CD4-positive, alpha-beta memory T cell (primary cell): ENCODE measurements around the gene MINDY2. TPM values are rescaled to one million over a fixed set of nuclear protein-coding genes. Genes with fewer than 3 reads are reported as not detected.
"Not testable (repeated sequence)": the region's sequence is repeated elsewhere in the genome, so short reads cannot be mapped to it uniquely, and the experiment has no call there.

Source experiments
- CTCF ChIA-PET: fragments of 350-600 bp; sonication (Branson Sonifier 250); formaldehyde crosslinking; loops from one replicate; lab custom pipeline; 2021; ENCODE audit warnings: inconsistent platforms; ENCODE audit not compliant: partially characterized antibody; lab: Charles Lee
- POLR2A ChIA-PET: fragments of 350-600 bp; sonication (Branson Sonifier 250); formaldehyde crosslinking; loops from one replicate; lab custom pipeline; 2021; ENCODE audit not compliant: partially characterized antibody; lab: Charles Lee
- DNase-seq, 5 donors: peaks; one replicate each; pipeline versions ENCODE4 v3.0.0 to v3.0.0-alpha.2; 2020 to 2022; ENCODE audit warnings: mixed read lengths in 1 of 5
- H3K27ac ChIP-seq: one replicate; pipeline ENCODE4 v1.7.0; 2013; ENCODE audit warnings: low read depth, low read length
- H3K27me3 ChIP-seq: 2 replicates; pipeline ENCODE4 v1.7.0; 2013; ENCODE audit warnings: mild to moderate bottlenecking, low read length, moderate library complexity; ENCODE audit not compliant: insufficient read depth
- H3K36me3 ChIP-seq: 2 replicates; pipeline ENCODE4 v1.7.0; 2013; ENCODE audit warnings: mild to moderate bottlenecking, low read length, moderate library complexity; ENCODE audit not compliant: insufficient read depth
- H3K4me1 ChIP-seq: 2 replicates; pipeline ENCODE4 v1.7.0; 2013; ENCODE audit warnings: mild to moderate bottlenecking, low read length, moderate library complexity; ENCODE audit not compliant: insufficient read depth
- H3K4me3 ChIP-seq, 2 donors: one replicate each; pipeline ENCODE4 v1.7.0; 2013; ENCODE audit warnings: low read length in 2 of 2, mild to moderate bottlenecking in 1 of 2
- H3K9me3 ChIP-seq, 2 donors: one replicate each; pipeline ENCODE4 v1.7.0; 2013; ENCODE audit warnings: low read length in 2 of 2, control low read depth in 1 of 2; ENCODE audit not compliant: control insufficient read depth in 1 of 2
- H3K27ac Mint-ChIP-seq, 7 donors: one replicate each; pipeline ENCODE4 v1.8.0; 2020 to 2021; ENCODE audit warnings: mixed read lengths in 7 of 7, mild to moderate bottlenecking in 6 of 7, inconsistent platforms in 3 of 7, moderate library complexity in 3 of 7
- H3K27me3 Mint-ChIP-seq, 2 donors: one replicate each; pipeline ENCODE4 v1.8.0; 2020 to 2021; ENCODE audit warnings: mixed read lengths in 2 of 2
- H3K36me3 Mint-ChIP-seq, 2 donors: one replicate each; pipeline ENCODE4 v1.8.0; 2020 to 2021; ENCODE audit warnings: mixed read lengths in 2 of 2, inconsistent platforms in 1 of 2, mild to moderate bottlenecking in 1 of 2
- H3K4me1 Mint-ChIP-seq, 4 donors: one replicate each; pipeline ENCODE4 v1.8.0; 2020 to 2021; ENCODE audit warnings: mixed read lengths in 4 of 4, mild to moderate bottlenecking in 1 of 4
- H3K4me3 Mint-ChIP-seq, 8 donors: one replicate each; pipeline ENCODE4 v1.8.0; 2020 to 2021; ENCODE audit warnings: mixed read lengths in 8 of 8, mild to moderate bottlenecking in 7 of 8, moderate library complexity in 6 of 8, inconsistent platforms in 3 of 8
- H3K9me3 Mint-ChIP-seq, 8 donors: one replicate each; pipeline ENCODE4 v1.8.0; 2020 to 2021; ENCODE audit warnings: mixed read lengths in 8 of 8, mild to moderate bottlenecking in 5 of 8, inconsistent platforms in 3 of 8, moderate library complexity in 1 of 8
- intact Hi-C: fragments of 100-400 bp; cut with micrococcal nuclease; formaldehyde crosslinking; loops from one replicate; pipeline ENCODE4 v1.15.1; 2023
- polyA plus RNA-seq, 2 donors: library from polyadenylated mRNA; unstranded; fragments of 300-500 nt; fragmentation: Illumina TruSeq; gene quantifications; one replicate each; pipeline ENCODE4 v1.2.3, GENCODE V29; 2021
- total RNA-seq, 2 experiments: library from RNA; stranded (reverse); gene quantifications; one replicate each; pipeline ENCODE4 v1.2.3, GENCODE V29; 2021

The MINDY2 gene
- total and polyA plus RNA-seq, 4 experiments from 2014 or later = 15.4 to 20.5 (median 16.7) TPM

DNA sequence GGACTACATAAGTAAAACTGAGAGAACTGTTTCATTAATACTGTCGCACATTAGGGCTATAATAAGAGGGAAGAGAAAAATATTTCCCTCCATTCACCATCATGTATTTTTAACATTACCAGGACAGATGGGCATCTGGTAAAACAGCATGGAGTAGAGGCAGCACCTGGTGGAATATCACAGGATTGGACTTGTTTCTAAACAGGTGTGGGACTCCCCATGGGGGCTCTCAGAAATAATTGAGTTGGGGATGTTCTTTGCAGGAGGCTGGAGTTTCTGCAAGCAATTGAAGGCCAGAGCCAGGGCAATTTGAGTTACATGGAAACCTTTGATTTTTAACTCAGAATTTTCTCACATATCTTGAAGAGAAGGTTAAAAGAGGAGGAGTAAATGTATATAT, 8.4 kb upstream of the MINDY2 start:
- DNase-seq = no peak
- Mint-ChIP-seq H3K9me3 (peaks cover 0 to 17% (median 9%) of the 10 kb centered on the region in 8 donors), H3K27me3 (peaks cover 0 to 3% of the 10 kb centered on the region in 2 donors), H3K27ac (no peak overlapping the region), H3K4me1 (no peaks in the 10 kb centered on the region), H3K36me3 (no peaks in the 10 kb centered on the region), H3K4me3 (no peak overlapping the region)
- ChIA-PET CTCF (interaction anchor here (1.1 kb wide), 1 partner anchor 17 kb away, joined by 4 read pairs; no protein-coding TSS in a partner anchor), POLR2A (interaction anchor here (1.0 kb wide), 1 partner anchor 13 kb away, joined by 3 read pairs; the partner anchor contains the start of gene ADAM10)
- H3K9me3 ChIP-seq = no peaks in the 10 kb centered on the region
- no peak overlapping the region for H3K4me3 ChIP-seq
- no peaks in the 10 kb centered on the region for H3K36me3 ChIP-seq
- no peak overlapping the region for H3K27ac ChIP-seq
- intact Hi-C loops = no loop called here
- no peaks in the 10 kb centered on the region for H3K4me1 ChIP-seq
- no peaks in the 10 kb centered on the region for H3K27me3 ChIP-seq

DNA sequence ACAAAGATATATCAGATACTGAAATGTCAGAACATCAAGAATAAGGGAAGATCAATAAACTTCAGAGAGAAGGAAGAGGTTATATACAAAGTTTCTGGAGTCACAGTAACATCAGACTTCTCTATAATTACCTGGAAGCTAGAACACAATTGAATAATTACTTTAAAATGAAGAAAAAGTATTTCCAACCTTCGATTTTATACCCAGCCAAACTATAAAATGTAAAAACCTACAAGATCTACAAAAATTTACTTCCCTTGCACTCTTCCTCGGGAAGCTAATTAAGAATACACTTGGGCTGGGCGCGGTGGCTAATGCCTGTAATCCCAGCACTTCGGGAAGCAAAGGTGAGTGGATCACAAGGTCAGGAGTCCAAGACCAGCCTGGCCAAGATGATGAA, 6.6 kb upstream of the MINDY2 start:
- intact Hi-C loops = no loop called here
- Histone ChIP-seq H3K27me3 (no peaks in the 10 kb centered on the region), H3K4me1 (no peaks in the 10 kb centered on the region), H3K27ac (no peak overlapping the region), H3K9me3 (no peaks in the 10 kb centered on the region), H3K36me3 (no peaks in the 10 kb centered on the region), H3K4me3 (no peak overlapping the region)
- DNase-seq = no peak
- peaks cover 0 to 17% (median 9%) of the 10 kb centered on the region in 8 donors for H3K9me3 Mint-ChIP-seq
- no peaks in the 10 kb centered on the region for H3K36me3 Mint-ChIP-seq
- peaks cover 0 to 3% of the 10 kb centered on the region in 2 donors for H3K27me3 Mint-ChIP-seq
- peaks cover 0 to 4% (median 0%) of the 10 kb centered on the region in 4 donors for H3K4me1 Mint-ChIP-seq
- no peak overlapping the region for H3K27ac Mint-ChIP-seq
- ChIA-PET POLR2A (interaction anchor here (0.5 to 2.2 kb wide), 2 partner anchors 15 to 290 kb away, joined by 3 to 6 read pairs; partner anchors contain the start of gene ADAM10), CTCF (interaction anchor here (1.0 kb wide), 1 partner anchor 537 kb away, joined by 3 read pairs; no protein-coding TSS in a partner anchor)
- no peak overlapping the region for H3K4me3 Mint-ChIP-seq

DNA sequence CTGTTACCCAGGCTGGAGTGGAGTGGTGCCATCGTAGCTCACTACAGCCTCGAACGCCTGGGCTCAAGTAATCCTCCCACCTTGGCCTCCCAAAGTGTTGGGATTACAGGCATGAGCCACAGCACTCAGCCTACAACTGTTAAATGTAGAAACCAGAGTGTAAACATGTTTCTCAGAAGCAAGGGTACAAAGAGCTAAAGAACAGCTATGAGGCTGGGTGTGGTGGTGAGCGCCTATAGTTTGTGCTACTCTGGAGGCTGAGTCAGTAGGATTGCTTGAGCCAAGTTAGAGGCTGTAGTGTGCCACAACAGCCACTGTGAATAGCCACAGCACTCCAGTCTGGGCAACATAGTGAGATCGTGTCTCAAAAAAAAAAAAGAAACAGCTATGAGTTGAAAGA, 4.8 kb upstream of the MINDY2 start:
- Histone ChIP-seq H3K27ac (no peak overlapping the region), H3K4me1 (peaks cover 8% of the 10 kb centered on the region), H3K27me3 (no peaks in the 10 kb centered on the region), H3K36me3 (no peaks in the 10 kb centered on the region), H3K9me3 (no peaks in the 10 kb centered on the region), H3K4me3 (no peak overlapping the region)
- intact Hi-C loops = no loop called here
- Mint-ChIP-seq H3K4me3 (peak overlapping the region in 1 of 8 donors; percentile 15), H3K27ac (no peak overlapping the region), H3K4me1 (peaks cover 3 to 13% (median 6%) of the 10 kb centered on the region in 4 donors), H3K9me3 (peaks cover 0 to 17% (median 9%) of the 10 kb centered on the region in 8 donors), H3K36me3 (peaks cover 0 to 2% of the 10 kb centered on the region in 2 donors), H3K27me3 (peaks cover 0 to 3% of the 10 kb centered on the region in 2 donors)
- CTCF ChIA-PET = interaction anchor here (2.1 kb wide), 1 partner anchor 15 kb away, joined by 4 read pairs; no protein-coding TSS in a partner anchor
- no peak for DNase-seq
- POLR2A ChIA-PET = interaction anchor here (0.6 to 2.2 kb wide), 2 partner anchors 17 to 70 kb away, joined by 3 to 6 read pairs; partner anchors contain the start of gene ADAM10

DNA sequence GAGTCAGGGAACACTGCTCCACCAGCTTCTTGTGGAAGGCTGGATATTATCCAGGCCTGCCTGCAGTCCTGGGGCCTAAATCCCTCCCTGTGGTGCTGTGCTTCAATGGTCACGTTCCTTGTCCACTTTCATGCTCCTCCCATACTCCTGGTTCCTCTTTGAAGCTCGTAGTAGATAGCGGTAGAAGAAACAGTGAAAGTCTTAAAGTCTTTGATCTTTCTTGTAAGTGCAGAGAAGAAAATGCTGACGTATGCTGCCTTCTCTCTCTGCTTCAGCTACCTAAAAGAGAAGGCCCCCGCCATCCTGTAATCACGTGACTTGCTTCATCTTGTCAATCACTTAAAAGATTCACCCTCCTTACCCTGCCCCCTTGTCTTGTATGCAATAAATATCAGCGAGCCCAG, 2.5 kb upstream of the MINDY2 start:
- ChIA-PET POLR2A (interaction anchor here (5.4 kb wide), 1 partner anchor 20 kb away, joined by 119 read pairs; the partner anchor contains the start of gene ADAM10), CTCF (interaction anchor here (1.0 to 1.3 kb wide), 3 partner anchors 9 to 13 kb away, joined by 3 to 4 read pairs (median 4); no protein-coding TSS in a partner anchor)
- peaks cover 9 to 14% (median 10%) of the 10 kb centered on the region in 4 donors for H3K4me1 Mint-ChIP-seq
- H3K36me3 Mint-ChIP-seq, H3K27me3 Mint-ChIP-seq, H3K9me3 ChIP-seq, H3K36me3 ChIP-seq, H3K27ac ChIP-seq, intact Hi-C loops, H3K27me3 ChIP-seq, H3K4me3 ChIP-seq, H3K27ac Mint-ChIP-seq: not testable (repeated sequence)
- DNase-seq = peak in 3 of 5 donors; percentile 7 to 52 (median 27)
- H3K4me1 ChIP-seq = peaks cover 26% of the 10 kb centered on the region
- H3K4me3 Mint-ChIP-seq = peak overlapping the region in 1 of 8 donors; percentile 31
- peaks cover 0 to 11% (median 7%) of the 10 kb centered on the region in 8 donors for H3K9me3 Mint-ChIP-seq

DNA sequence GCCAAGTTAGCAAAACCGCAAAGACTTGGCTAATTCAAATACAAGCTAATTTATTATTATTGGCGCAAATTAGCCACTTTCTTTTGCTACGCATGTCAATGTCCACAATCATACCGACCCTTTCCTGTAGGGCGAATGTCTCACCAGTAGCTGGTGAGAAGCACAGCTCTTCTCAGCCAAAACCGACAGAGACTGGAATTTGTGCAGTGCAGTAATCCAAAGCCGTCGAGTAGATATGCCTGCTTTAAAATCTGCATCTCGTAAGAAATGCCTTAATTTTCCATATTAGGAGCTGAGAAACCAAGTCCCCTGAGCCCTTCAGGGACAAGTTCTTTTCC, 614 bp upstream of the MINDY2 start:
- peak overlapping the region; percentile 74 for H3K27ac ChIP-seq
- Mint-ChIP-seq H3K4me1 (peaks cover 9 to 14% (median 10%) of the 10 kb centered on the region in 4 donors), H3K9me3 (no peaks in the 10 kb centered on the region), H3K27ac (peak overlapping the region; percentile 85 to 96 (median 93)), H3K4me3 (peak overlapping the region in 4 of 8 donors; percentile 91 to 95 (median 94)), H3K27me3 (no peaks in the 10 kb centered on the region), H3K36me3 (peaks cover 0 to 5% of the 10 kb centered on the region in 2 donors)
- ChIA-PET POLR2A (interaction anchor here (0.6 to 5.4 kb wide), 24 partner anchors 10 to 1822 kb away, joined by 3 to 119 read pairs (median 4); partner anchors contain the start of genes ADAM10, POLR2M, RNF111 and SLTM), CTCF (interaction anchor here (0.7 to 2.3 kb wide), 22 partner anchors 9 to 758 kb away, joined by 3 to 56 read pairs (median 4); partner anchors contain the start of gene ADAM10)
- no peaks in the 10 kb centered on the region for H3K27me3 ChIP-seq
- H3K4me3 ChIP-seq = peak overlapping the region; percentile 73 to 90
- intact Hi-C loops = loop anchor here (5.0 kb wide), 1 partner anchor 143 kb away; no protein-coding TSS in a partner anchor
- no peaks in the 10 kb centered on the region for H3K36me3 ChIP-seq
- H3K4me1 ChIP-seq = peaks cover 45% of the 10 kb centered on the region
- peak in 3 of 5 donors; percentile 48 to 61 (median 49) for DNase-seq
- H3K9me3 ChIP-seq = no peaks in the 10 kb centered on the region

DNA sequence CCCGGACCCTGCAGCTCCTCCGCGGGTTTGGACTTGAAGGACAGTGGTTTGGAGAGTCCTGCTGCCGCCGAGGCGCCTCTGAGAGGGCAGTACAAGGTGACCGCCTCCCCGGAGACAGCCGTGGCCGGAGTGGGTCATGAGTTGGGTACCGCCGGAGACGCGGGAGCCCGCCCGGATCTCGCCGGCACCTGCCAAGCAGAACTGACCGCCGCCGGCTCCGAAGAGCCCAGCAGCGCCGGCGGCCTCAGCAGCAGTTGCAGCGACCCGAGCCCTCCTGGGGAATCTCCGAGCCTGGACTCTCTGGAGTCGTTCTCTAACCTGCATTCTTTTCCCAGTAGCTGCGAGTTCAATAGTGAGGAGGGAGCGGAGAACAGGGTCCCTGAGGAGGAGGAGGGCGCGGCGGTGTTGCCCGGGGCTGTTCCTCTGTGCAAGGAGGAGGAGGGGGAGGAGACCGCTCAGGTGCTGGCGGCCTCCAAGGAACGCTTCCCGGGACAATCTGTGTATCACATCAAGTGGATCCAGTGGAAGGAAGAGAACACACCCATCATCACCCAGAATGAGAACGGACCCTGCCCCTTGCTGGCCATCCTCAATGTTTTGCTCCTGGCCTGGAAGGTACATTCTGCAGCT, 634 bp downstream of the MINDY2 start:
- Mint-ChIP-seq H3K27me3 (no peaks in the 10 kb centered on the region), H3K9me3 (no peaks in the 10 kb centered on the region), H3K36me3 (peaks cover 0 to 5% of the 10 kb centered on the region in 2 donors), H3K4me1 (peaks cover 9 to 14% (median 10%) of the 10 kb centered on the region in 4 donors), H3K4me3 (peak overlapping the region in 4 of 8 donors; percentile 91 to 95 (median 94)), H3K27ac (peak overlapping the region; percentile 88 to 96 (median 91))
- CTCF ChIA-PET = interaction anchor here (0.7 to 2.3 kb wide), 10 partner anchors 8 to 757 kb away, joined by 3 to 56 read pairs (median 5); partner anchors contain the start of gene ADAM10
- POLR2A ChIA-PET = interaction anchor here (0.5 to 5.4 kb wide), 20 partner anchors 9 to 1066 kb away, joined by 3 to 119 read pairs (median 4); partner anchors contain the start of genes ADAM10, POLR2M and SLTM
- intact Hi-C loops = loop anchor here (1.0 to 5.0 kb wide), 4 partner anchors 21 to 216 kb away; partner anchors contain the start of genes RNF111 and SLTM
- Histone ChIP-seq H3K36me3 (no peaks in the 10 kb centered on the region), H3K4me3 (peak overlapping the region; percentile 73 to 90), H3K27ac (peak overlapping the region; percentile 74), H3K4me1 (peaks cover 55% of the 10 kb centered on the region), H3K27me3 (no peaks in the 10 kb centered on the region), H3K9me3 (no peaks in the 10 kb centered on the region)
- peak in 3 of 5 donors; percentile 10 to 19 (median 19) for DNase-seq
